Activated T-cell treated with anti-CD3 and anti-CD28 coated beads, Interleukin-2, amount 50 U/mL, for 24 hours (primary cell): ENCODE data around the gene RCN2.
"Not testable (repeated sequence)": the region's sequence is repeated elsewhere in the genome, so short reads cannot be mapped to it uniquely, and the experiment has no call there.

ENCODE experiments used
- DNase-seq: peaks from one replicate; pipeline ENCODE4 v3.0.0-alpha.2; 2020
- H3K27ac Mint-ChIP-seq: 2 replicates; pipeline ENCODE4 v1.8.0; 2020; ENCODE audit warnings: mild to moderate bottlenecking, mixed read lengths
- H3K27me3 Mint-ChIP-seq: 2 replicates; pipeline ENCODE4 v1.8.0; 2020; ENCODE audit warnings: mixed read lengths
- H3K36me3 Mint-ChIP-seq: 2 replicates; pipeline ENCODE4 v1.8.0; 2020; ENCODE audit warnings: low read depth, mixed read lengths
- H3K4me1 Mint-ChIP-seq: 2 replicates; pipeline ENCODE4 v1.8.0; 2020; ENCODE audit warnings: low read depth, mixed read lengths
- H3K4me3 Mint-ChIP-seq: 2 replicates; pipeline ENCODE4 v1.8.0; 2020; ENCODE audit warnings: mild to moderate bottlenecking, moderate library complexity, mixed read lengths
- H3K9me3 Mint-ChIP-seq: 2 replicates; pipeline ENCODE4 v1.8.0; 2020; ENCODE audit warnings: mixed read lengths

The RCN2 gene, protein sequence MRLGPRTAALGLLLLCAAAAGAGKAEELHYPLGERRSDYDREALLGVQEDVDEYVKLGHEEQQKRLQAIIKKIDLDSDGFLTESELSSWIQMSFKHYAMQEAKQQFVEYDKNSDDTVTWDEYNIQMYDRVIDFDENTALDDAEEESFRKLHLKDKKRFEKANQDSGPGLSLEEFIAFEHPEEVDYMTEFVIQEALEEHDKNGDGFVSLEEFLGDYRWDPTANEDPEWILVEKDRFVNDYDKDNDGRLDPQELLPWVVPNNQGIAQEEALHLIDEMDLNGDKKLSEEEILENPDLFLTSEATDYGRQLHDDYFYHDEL

DNA sequence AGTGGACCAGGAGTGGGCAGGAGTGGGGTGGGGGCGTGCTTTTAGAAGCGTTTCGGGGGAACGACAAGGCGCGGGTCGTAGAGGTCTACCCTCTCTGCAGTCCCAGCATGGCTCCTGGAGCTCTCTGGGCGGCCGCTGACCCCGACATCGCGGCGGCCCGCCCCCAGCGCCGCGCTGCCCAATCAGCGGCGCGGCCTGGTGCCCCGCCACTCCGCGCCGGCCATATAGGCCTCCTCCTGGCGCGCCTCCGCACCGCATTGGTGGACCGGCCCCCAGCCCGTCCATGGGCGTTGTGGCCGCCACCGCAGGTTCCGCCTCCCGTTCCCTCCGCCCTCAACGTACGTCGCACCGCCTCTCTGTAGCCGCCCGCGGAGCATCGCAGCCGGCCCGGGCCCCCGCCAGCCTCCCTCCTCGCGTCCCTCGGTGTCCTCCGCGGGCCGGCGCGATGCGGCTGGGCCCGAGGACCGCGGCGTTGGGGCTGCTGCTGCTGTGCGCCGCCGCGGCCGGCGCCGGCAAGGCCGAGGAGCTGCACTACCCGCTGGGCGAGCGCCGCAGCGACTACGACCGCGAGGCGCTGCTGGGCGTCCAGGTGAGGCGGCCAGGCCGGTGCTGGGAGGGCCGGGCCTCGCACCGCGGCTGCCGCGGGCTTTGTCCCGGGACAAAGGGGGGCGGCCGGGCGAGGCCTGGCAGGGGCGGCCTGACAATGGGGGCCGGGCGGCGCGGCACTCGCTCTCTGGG lies at the start of gene RCN2:
RCN2 (plus strand) TSS at position 353 of the 738 bp plus-strand sequence; CDS start at position 446, 93 bp downstream.
- H3K27ac Mint-ChIP-seq: peak within 1 kb of the TSS; percentile 90
- DNase-seq: peak; percentile 94
- peaks cover 39% of the 10 kb centered on the region for H3K4me1 Mint-ChIP-seq
- peak within 1 kb of the TSS; percentile 85 for H3K4me3 Mint-ChIP-seq
- H3K27me3 Mint-ChIP-seq: no peaks in the 10 kb centered on the region
- H3K36me3 Mint-ChIP-seq: peaks cover 40% of the 10 kb centered on the region
- H3K9me3 Mint-ChIP-seq: no peaks in the 10 kb centered on the region

DNA sequence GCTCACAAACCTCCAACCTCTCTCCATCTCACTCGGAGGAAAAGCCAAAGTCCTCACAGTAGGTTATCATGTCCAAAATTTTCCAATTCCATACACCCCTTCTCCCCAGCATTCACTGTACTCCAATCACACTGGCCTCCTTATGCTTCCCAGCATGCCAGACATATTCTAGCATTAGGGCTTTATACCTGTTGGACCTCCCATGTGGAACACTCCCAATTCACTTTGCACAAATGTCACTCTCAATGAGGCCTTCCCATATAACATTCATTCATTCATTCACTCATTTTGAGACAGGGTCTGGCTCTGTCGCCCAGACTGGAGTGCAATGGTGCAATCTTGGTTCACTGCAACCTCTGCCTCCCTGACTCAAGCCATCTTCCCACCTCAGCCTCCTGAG lies 46.3 kb upstream of the RCN2 start:
- no peak overlapping the region for H3K27ac Mint-ChIP-seq
- H3K36me3 Mint-ChIP-seq: peaks cover 38% of the 10 kb centered on the region
- no peaks in the 10 kb centered on the region for H3K27me3 Mint-ChIP-seq
- no peak for DNase-seq
- H3K9me3 Mint-ChIP-seq: no peaks in the 10 kb centered on the region
- H3K4me1 Mint-ChIP-seq: peaks cover 24% of the 10 kb centered on the region
- no peak overlapping the region for H3K4me3 Mint-ChIP-seq

DNA sequence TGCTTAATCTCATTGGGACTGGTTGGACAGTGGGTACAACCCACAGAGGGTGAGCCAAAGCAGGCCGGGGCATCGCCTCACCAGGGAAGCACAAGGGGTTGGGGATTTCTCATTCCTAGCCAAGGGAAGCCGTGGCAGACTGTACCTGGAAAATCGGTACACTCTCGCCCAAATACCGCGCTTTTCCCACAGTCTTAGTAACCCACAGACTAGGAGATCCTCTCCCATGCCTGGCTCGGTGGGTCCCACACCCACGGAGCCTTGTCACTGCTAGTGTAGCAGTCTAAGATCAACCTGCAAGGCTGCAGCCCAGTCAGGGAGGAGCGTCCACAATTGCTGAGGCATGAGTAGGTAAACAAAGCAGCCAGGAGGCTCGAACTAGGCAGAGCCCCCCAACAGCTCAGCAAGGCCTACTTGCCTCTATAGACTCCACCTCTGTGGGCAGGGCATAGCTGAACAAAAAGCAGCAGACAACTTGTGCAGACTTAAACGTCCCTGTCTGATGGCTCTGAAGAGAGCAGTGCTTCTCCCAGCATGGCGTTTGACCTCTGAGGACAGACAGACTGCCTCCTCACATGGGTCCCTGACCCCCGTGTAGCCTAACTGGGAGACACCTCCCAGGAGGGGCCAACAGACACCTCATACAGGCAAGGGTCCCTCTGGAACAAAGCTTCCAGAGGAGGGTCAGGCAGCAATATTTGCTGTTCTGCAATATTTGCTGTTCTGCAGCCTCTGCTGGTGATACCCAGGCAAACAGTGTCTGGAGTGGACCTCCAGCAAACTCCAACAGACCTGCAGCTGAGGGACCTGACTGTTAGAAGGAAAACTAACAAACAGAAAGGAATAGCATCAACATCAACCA lies 44.0 kb upstream of the RCN2 start:
- peaks cover 34% of the 10 kb centered on the region for H3K36me3 Mint-ChIP-seq
- not testable (repeated sequence) for H3K4me3 Mint-ChIP-seq, H3K27ac Mint-ChIP-seq, DNase-seq, H3K9me3 Mint-ChIP-seq, H3K27me3 Mint-ChIP-seq
- H3K4me1 Mint-ChIP-seq: peaks cover 30% of the 10 kb centered on the region

DNA sequence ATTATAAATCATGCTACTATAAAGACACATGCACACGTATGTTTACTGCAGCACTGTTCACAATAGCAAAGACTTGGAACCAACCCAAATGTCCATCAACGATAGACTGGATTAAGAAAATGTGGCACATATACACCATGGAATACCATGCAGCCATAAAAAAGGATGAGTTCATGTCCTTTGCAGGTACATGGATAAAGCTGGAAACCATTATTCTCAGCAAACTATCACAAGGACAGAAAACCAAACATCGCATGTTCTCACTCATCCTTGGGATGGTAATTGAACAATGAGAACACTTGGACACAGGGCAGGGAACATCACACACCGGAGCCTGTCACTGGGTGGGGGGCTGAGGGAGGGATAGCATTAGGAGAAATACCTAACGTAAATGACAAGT lies 38.7 kb upstream of the RCN2 start:
- H3K4me1 Mint-ChIP-seq: peaks cover 50% of the 10 kb centered on the region
- not testable (repeated sequence) for H3K27ac Mint-ChIP-seq, DNase-seq, H3K9me3 Mint-ChIP-seq, H3K27me3 Mint-ChIP-seq, H3K4me3 Mint-ChIP-seq
- peaks cover 53% of the 10 kb centered on the region for H3K36me3 Mint-ChIP-seq

DNA sequence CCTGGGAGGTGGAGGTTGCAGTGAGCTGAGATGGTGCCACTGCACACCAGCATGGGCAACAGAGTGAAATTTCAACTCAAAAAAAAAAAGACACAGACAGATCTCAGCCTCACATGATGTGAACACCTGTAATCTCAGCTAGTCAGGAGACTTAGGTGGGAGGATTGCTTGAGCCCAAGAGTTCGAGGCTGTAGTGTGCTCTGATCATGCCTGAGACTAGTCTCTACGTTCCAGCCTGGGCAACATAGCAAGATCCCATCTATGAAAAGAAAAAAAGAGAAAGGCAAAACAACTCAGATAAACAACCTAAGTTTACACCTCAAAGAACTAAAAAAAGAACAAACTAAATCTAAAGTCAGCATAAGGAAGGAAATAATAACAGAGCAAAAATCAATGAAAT lies 37.4 kb upstream of the RCN2 start:
- Mint-ChIP-seq H3K36me3 (peaks cover 50% of the 10 kb centered on the region), H3K4me3 (no peak overlapping the region), H3K4me1 (peaks cover 38% of the 10 kb centered on the region), H3K9me3 (peaks cover 3% of the 10 kb centered on the region), H3K27me3 (no peaks in the 10 kb centered on the region), H3K27ac (peak overlapping the region; percentile 23)
- DNase-seq: no peak

DNA sequence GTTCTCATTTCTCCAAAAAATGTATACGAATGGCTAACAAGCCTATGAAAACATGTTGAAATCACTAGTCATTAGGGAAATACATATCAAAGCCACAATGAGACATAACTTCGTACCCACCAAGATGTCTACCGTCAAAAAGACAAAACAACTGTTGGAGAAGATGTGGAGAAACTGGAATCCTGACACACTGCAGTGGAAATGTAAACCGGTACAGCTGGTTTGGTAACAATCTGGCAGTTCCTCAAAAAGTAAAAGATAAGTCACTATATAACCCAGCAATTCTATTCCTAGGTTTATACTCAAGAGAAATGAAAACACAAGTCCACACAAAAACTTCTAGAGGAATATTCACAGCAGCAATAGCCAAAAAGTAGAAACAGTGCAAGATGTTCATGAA lies 33.4 kb upstream of the RCN2 start:
- H3K27me3 Mint-ChIP-seq: no peaks in the 10 kb centered on the region
- DNase-seq: no peak
- peaks cover 30% of the 10 kb centered on the region for H3K4me1 Mint-ChIP-seq
- H3K9me3 Mint-ChIP-seq: peaks cover 3% of the 10 kb centered on the region
- no peak overlapping the region for H3K4me3 Mint-ChIP-seq
- H3K27ac Mint-ChIP-seq: no peak overlapping the region
- H3K36me3 Mint-ChIP-seq: peaks cover 39% of the 10 kb centered on the region

DNA sequence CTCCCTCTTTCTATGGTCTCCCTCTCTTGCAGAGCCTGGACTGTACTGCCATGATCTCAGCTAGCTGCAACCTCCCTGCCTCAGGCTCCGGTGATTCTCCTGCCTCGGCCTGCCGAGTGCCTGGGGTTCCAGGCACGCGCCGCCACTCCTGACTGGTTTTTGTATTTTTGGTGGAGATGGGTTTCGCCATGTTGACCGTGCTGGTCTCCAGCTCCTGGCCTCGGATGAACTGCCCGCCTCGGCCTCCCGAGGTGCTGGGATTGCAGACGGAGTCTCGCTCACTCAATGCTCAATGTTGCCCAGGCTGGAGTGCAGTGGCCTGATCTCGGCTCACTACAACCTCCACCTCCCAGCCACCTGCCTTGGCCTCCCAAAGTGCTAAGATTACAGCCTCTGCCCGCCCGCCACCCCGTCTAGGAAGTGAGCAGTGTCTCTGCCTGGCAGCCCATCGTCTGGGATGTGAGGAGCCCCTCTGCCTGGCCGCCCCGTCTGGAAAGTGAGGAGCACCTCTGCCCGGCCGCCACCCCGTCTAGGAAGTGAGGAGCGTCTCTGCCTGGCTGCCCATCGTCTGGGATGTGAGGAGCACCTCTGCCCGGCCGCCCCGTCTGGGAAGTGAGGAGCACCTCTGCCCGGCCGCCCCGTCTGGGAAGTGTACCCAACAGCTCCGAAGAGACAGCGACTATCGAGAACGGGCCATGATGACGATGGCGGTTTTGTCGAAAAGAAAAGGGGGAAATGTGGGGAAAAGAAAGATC lies 32.2 kb upstream of the RCN2 start:
- H3K4me1 Mint-ChIP-seq: peaks cover 35% of the 10 kb centered on the region
- H3K4me3 Mint-ChIP-seq, DNase-seq, H3K27ac Mint-ChIP-seq, H3K9me3 Mint-ChIP-seq, H3K27me3 Mint-ChIP-seq: not testable (repeated sequence)
- peaks cover 28% of the 10 kb centered on the region for H3K36me3 Mint-ChIP-seq

DNA sequence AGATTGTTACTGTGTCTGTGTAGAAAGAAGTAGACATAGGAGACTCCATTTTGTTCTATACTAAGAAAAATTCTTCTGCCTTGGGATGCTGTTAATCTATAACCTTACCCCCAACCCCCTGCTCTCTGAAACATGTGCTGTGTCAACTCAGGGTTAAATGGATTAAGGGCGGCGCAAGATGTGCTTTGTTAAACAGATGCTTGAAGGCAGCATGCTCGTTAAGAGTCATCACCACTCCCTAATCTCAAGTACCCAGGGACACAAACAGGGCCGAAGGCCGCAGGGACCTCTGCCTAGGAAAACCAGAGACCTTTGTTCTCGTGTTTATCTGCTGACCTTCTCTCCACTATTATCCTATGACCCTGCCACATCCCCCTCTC lies 31.6 kb upstream of the RCN2 start:
- H3K9me3 Mint-ChIP-seq, H3K27ac Mint-ChIP-seq, H3K4me3 Mint-ChIP-seq, H3K27me3 Mint-ChIP-seq, DNase-seq: not testable (repeated sequence)
- H3K4me1 Mint-ChIP-seq: peaks cover 34% of the 10 kb centered on the region
- peaks cover 28% of the 10 kb centered on the region for H3K36me3 Mint-ChIP-seq

DNA sequence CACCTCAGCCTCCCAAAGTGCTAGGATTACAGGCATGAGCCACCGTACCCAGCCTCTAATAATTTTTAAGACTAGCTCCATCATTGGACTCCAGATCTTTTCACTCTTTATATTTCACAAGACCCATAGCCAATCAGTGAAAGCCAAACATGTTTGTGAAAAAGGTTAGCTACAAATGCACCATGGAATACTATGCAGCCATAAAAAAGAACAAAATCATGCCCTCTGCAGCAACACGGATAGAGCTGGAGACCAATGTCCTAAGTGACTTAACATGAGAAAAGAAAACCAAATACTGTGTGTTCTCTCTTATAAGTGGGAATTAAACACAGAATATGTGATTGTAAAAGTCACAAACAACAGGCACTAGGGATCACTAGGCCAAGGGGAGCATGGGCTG lies 29.6 kb upstream of the RCN2 start:
- Mint-ChIP-seq H3K27ac (no peak overlapping the region), H3K27me3 (no peaks in the 10 kb centered on the region), H3K4me3 (no peak overlapping the region), H3K4me1 (peaks cover 39% of the 10 kb centered on the region), H3K36me3 (peaks cover 19% of the 10 kb centered on the region), H3K9me3 (no peaks in the 10 kb centered on the region)
- no peak for DNase-seq

DNA sequence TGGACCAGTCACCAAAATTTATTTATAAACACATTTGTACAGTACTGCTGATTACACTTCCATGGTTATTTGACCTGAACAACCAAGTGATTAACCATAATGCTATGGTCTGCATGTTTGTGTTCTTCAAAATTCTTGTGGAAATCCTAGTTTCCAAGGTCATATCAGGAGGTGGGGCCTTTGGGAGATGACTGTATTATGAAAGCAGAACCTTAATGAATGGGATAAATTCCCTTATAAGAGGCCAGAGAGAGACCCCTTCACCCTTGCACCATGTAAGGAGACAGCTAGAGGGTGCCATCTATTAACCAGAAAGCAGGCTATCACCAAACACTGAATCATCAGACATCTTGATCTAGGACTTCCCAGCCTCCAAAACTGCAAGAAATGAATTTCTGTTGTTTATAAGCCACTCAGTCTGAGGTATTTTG lies 28.3 kb upstream of the RCN2 start:
- no peak for DNase-seq
- H3K9me3 Mint-ChIP-seq: no peaks in the 10 kb centered on the region

DNA sequence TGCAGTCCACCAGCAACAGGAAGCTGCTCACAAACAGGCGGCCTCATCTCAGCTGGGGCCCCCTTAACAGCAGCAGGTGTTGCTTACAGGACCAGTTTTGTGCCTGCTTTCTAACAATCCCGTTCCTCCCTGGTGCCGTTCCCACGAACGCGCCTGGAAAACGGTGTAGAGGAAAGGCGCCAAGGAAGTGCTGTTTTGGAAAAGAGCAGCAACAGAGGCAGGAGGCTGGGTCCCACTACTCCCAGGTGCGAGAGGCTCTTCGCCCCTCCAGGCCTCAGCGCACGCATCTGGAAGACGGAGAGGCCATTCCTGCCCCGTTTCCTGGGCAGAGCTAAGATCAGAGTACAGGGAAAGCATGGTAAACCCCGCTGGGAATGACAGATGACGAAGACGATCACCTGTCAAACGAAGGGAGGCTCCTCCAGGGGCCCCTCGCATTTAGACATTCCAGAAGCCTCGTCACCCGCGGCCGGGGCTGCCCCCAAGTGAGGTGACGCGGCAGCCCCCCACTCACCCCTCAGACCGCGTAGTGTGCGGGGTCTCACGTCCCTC lies 27.0 kb upstream of the RCN2 start:
- H3K27ac Mint-ChIP-seq: peak overlapping the region; percentile 96
- peaks cover 13% of the 10 kb centered on the region for H3K36me3 Mint-ChIP-seq
- peak overlapping the region; percentile 90 for H3K4me3 Mint-ChIP-seq
- H3K4me1 Mint-ChIP-seq: peaks cover 36% of the 10 kb centered on the region
- H3K27me3 Mint-ChIP-seq: no peaks in the 10 kb centered on the region
- H3K9me3 Mint-ChIP-seq: no peaks in the 10 kb centered on the region
- no peak for DNase-seq

More for the DNA sequence above, 28.3 kb upstream of the RCN2 start:
- H3K4me1 Mint-ChIP-seq: peaks cover 39% of the 10 kb centered on the region
- H3K36me3 Mint-ChIP-seq: peaks cover 16% of the 10 kb centered on the region
- peak overlapping the region; percentile 96 for H3K27ac Mint-ChIP-seq
- H3K4me3 Mint-ChIP-seq: peak overlapping the region; percentile 90
- no peaks in the 10 kb centered on the region for H3K27me3 Mint-ChIP-seq

DNA sequence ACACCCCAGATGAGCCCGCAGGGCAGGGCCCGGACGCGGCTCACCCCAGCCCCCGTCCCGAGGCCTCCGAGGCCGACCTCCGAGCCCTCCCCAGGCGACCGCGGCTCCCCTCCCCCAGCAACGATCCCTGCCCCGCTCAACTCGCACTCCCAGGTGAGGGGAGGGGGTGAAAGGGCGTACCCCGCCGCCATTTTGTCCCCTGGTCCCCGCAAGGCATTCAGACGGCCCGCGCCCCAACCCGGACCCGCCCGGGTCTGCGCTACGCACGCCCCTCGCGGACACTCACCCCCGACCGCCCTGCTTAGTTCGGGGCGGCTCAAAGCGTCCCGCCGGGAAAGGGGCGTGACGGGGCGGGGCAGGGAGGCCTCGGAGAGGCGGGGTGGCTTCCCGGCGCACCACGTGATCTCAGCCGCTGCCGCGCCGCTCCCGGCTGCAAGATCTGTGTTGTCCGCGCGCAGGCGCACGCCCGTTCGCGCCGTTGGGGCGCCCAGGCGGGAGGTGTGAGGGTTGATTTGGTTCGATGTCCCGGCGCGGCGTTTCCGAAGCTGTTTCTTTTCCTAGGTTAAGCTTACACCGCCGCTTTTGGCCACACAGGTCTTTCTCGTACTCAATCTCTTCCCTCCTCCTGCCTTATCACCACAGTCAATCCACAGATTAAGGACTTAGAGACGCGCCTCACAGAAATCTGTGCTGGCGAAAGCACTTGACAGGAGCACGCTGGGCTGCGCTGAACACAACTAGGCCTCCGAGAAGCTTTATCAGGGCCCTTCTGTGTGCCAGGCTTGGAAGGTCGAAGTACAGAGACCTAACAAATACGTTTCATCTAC lies 26.3 kb upstream of the RCN2 start, which contains the start of gene SCAPER:
SCAPER (minus strand) TSS at position 328 of the 827 bp plus-strand sequence. CDS start 21,523 bp downstream, outside the sequence.
- Mint-ChIP-seq H3K27ac (peak within 1 kb of the TSS; percentile 96), H3K4me3 (peak within 1 kb of the TSS; percentile 90), H3K36me3 (peaks cover 11% of the 10 kb centered on the region), H3K9me3 (no peaks in the 10 kb centered on the region), H3K4me1 (peaks cover 36% of the 10 kb centered on the region), H3K27me3 (no peaks in the 10 kb centered on the region)
- peak; percentile 95 for DNase-seq

DNA sequence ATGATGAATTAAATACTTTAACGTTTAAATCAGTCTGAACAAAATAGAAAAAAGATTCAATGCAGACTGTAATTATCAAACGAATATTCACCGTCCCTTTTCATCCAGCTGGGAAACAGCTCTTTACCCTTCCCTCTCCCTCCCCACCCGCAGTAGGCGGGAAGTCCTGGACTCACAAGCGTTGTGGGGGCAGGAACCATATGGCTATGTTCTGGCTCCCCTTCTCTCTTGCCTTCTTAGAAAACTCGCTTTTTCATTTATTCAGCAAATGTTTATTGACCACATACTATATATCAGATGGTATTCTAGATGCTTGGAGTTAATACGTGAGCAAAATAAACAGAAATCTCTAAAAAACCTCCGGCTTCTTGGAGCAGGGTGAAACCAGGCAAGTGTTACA lies 25.7 kb upstream of the RCN2 start:
- no peaks in the 10 kb centered on the region for H3K9me3 Mint-ChIP-seq
- peak overlapping the region; percentile 96 for H3K27ac Mint-ChIP-seq
- peaks cover 8% of the 10 kb centered on the region for H3K36me3 Mint-ChIP-seq
- no peak for DNase-seq
- peak overlapping the region; percentile 90 for H3K4me3 Mint-ChIP-seq
- H3K27me3 Mint-ChIP-seq: no peaks in the 10 kb centered on the region
- peaks cover 36% of the 10 kb centered on the region for H3K4me1 Mint-ChIP-seq
